AG20443 (cell line): ENCODE results near the gene EVA1C.
A peak's percentile ranks its signal among the peaks of the same experiment; 100 is the strongest.
"Not testable (repeated sequence)": the region's sequence is repeated elsewhere in the genome, so short reads cannot be mapped to it uniquely, and the experiment has no call there.

ENCODE experiments used
- DNase-seq: peaks from one replicate; pipeline ENCODE4 v3.0.0; 2012; ENCODE audit warnings: low spot score, mixed read lengths

The EVA1C gene

DNA sequence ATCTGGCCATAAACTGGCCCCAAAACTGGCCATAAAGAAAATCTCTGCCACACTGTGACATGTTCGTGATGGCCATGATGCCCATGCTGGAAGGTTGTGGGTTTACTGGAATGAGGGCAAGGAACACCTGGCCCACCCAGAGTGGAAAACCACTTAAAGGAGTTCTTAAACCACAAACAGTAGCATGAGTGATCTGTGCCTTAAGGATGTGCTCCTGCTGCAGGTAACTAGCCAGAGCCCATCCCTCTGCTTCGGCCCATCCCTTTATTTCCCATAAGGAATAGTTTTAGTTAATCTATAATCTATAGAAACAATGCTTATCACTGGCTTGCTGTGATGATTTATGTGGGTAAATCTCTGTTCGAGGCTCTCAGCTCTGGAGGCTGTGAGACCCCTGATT is 50.1 kb downstream of the EVA1C start:
- not testable (repeated sequence) for DNase-seq

GRCh38 chr21:32463367-32463766 is 50.9 kb downstream of the EVA1C start:
- no peak for DNase-seq

GRCh38 chr21:32463889-32464300 is 51.4 kb downstream of the EVA1C start:
- peak; percentile 34 for DNase-seq

GRCh38 chr21:32467291-32467690 is 54.8 kb downstream of the EVA1C start:
- DNase-seq = no peak

GRCh38 chr21:32468681-32469111 is 56.2 kb downstream of the EVA1C start:
- DNase-seq = no peak

DNA sequence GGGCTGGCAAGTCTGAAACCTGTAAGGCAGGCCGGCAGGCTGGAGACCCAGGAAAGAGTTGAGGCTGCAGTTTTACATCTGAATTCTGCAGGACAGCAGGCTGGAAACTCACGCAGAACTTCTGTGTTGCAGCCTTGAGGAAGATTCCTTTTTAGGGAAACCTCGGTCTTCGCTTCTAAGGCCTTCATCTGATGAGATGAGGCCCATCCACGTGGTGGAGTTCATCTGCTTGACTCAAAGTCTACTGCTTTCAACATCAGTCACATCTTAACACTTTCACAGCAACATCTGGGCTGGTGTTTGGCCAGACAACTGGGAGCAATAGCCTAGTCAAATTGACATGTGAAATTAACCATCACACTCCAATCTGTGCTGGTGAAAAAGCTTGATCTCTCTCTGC is 57.1 kb downstream of the EVA1C start:
- no peak for DNase-seq

DNA sequence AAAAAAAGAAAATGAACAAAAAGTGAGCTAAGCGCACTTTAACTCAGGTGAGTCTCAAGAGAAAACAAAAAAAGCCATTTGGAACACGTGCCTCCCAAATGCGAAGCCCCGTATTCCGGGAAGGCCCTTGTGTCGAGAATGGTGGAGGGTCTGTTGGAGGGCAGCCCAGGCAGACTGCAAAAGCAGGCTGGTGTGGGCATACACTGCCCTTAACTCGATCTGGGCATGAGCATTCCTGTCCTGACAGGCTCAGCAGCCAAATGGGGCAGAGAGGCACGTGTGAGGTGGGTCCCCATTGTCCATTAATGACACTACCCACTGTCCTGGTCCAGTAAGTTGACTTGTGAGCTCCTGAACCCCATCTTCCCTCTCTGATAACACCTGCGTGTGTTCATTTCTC is 57.7 kb downstream of the EVA1C start:
- DNase-seq = no peak

GRCh38 chr21:32472890-32473765 is 60.6 kb downstream of the EVA1C start:
- DNase-seq = no peak

- no peak for DNase-seq
Observed at GRCh38 chr21:32474179-32475059, 61.9 kb downstream of the EVA1C start.

GRCh38 chr21:32475162-32475812 is 62.8 kb downstream of the EVA1C start:
- peak; percentile 76 for DNase-seq

DNA sequence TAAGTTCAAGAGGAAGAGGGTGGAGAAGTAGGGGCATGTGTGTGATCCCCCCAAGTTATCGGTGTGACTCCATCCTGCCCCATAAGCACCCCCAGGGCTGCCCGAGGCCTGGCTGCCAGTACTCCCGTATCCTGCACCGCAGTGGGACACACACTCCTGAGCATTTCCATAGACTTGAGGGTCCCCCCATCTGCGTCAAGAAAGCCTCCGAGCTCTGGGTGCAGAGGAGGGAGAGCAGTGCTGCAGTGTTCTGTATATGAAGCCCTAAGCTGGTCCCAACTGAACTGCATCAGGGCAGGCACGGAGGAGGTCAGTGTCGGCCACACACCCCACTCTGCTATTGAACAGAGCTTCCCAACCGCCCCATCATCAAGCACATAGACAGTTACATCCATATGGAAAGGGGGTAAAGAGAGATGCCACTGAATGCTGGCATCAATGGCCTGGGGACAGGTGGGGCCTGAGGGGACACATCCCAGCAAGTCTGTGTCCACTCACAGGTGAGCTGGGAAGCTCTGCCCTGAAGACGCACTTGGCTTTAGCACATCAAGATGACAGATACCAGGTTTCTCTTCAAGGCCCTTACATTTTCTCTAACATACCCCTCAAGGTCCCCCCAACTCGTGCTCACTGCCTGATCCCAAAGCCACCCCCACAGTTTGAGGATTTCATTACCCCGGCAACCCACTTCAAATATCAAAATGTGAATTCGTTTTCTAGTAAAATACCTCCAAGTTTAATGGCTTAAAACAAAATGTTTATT is 64.3 kb downstream of the EVA1C start:
- no peak for DNase-seq

- DNase-seq = no peak
Observed at GRCh38 chr21:32477424-32477745, 64.9 kb downstream of the EVA1C start.

DNA sequence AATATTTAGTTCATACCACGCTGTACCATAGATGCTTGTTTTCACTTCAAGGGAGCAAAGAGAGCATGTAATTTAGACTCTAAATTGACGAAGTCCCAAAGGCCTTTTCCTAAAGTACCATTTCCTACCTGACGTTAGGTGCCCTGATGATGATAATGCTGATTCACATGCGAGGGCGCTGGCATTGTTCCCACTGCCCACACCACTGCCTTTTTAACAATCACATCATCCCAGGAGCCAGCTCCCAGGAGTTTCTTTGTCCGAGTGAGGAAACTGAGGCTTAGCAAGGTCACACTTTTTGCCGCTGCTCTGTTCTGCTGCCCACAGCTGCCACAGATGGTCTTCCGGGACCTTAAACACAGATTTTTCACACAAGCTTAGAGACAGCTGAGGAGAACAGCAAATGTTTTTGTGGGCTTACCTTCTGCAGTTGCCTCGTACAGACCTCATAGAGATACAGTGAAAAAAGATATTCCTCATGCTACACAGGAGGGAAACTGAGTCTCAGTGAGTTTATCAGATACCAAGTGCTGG is 69.4 kb downstream of the EVA1C start:
- DNase-seq = no peak

DNA sequence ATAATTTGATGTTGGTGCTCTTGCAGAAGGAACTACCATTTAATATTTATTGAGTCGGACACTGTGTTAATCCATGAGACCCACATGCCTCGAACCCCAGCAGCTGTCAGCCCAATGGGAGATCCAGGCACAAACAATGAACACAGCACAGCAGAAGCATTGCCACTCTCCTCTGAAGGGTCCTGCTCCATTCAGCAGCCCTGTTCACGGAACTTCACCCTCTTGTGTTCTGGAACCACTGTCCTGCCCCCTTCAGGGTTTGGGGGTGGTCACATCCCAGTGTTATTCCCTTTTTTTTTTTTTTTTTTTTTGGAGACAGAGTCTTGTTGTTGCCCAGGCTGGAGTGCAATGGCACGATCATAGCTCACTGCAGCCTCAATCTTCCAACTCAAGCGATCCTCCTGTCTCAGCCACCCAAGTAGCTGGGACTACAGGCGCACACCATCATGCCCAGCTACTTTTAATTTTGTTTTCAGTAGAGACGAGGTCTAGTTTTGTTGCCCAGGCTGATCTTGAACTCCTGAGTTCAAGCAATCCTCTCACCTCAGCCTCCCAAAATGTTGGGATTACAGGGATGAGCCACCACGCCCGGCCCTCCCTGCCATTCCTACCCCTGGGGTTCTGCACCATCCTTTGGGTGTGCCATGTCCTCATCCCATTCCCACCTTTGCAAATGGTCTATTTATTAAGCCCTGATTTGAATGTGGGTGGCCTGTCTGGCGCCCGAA is 70.2 kb downstream of the EVA1C start:
- DNase-seq = no peak

- no peak for DNase-seq
Observed at GRCh38 chr21:32483293-32483595, 70.7 kb downstream of the EVA1C start.

DNA sequence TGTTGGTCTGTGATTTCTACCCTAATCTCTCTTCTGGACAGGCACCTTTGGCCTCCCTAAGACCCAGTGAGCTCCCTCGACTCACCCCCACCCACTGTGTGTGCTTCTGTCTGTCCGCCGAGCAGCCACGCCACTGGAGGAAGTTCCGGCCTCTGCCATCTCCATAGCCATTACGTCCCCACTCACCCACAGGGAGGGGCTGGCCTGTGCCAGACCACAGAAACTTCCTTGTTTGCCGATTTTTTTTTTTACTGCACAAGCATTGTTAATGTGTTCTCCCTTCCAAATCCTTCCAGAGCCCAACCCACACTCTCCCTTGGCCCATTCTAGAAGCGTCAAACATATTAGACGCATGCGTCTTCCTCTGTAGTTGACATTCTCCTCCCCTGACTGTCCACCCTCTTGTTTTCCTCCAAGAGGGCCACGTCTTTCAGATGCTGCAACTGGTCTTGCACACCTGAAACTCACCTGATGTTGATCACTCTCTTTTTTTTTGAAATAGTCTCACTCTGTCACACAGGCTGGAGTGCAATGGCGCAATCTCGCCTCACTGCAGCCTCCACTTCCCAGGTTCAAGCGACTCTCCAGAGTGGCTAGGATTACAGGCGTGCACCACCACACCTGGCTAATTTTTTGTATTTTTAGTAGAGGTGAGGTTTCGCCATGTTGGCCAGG is 72.3 kb downstream of the EVA1C start:
- DNase-seq = no peak

GRCh38 chr21:32492376-32492775 is 79.9 kb downstream of the EVA1C start:
- no peak for DNase-seq

GRCh38 chr21:32494934-32495709 is 82.6 kb downstream of the EVA1C start:
- peak; percentile 65 for DNase-seq

DNA sequence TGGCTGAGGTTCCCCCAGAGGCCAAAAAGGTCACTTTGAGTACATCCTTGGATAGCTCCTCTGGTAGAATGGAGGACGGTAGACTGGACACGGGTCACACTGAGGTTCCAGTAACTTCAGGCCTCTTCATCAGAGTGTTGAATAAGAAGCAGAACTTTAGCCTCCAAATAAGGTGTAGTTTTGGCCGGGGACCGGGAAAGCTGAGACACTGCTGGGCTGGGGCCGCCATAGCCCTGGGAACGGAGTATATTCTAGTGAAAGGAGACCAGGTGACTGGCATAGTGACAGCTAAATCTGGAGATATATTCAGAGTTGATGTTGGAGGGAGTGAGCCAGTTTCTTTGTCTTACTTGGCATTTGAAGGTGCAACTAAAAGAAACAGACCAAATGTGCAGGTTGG is 84.1 kb downstream of the EVA1C start:
- DNase-seq = no peak
